Inflammatory macrophage treated with lipopolysaccharide for 1 hour (primary cell): ENCODE measurements around the gene CDCA3.

Experiments used
- DNase-seq, 2 donors: peaks; one replicate each; pipeline ENCODE4 v3.0.0-alpha.2; 2020 to 2022

CDCA3 gene

GRCh38 chr12:6831450-6831995, 19.6 kb downstream of the CDCA3 start:
- DNase-seq = no peak

GRCh38 chr12:6830999-6831398, 20.1 kb downstream of the CDCA3 start:
- no peak for DNase-seq

GRCh38 chr12:6830286-6830890, 20.7 kb downstream of the CDCA3 start:
- no peak for DNase-seq

GRCh38 chr12:6829536-6830220, 21.4 kb downstream of the CDCA3 start:
- no peak for DNase-seq

GRCh38 chr12:6828781-6829535, 22.1 kb downstream of the CDCA3 start:
- no peak for DNase-seq

GRCh38 chr12:6827982-6828780, 22.9 kb downstream of the CDCA3 start, which contains the start of gene P3H3:
Gene P3H3, plus strand, starts transcription at chr12:6828407. Its CDS starts 34 bp downstream, at chr12:6828441.
- DNase-seq = no peak

GRCh38 chr12:6827437-6827911, 23.6 kb downstream of the CDCA3 start:
- DNase-seq = peak; percentile 23 to 40

GRCh38 chr12:6826734-6827436, 24.2 kb downstream of the CDCA3 start:
- DNase-seq = no peak

GRCh38 chr12:6826125-6826733, 24.9 kb downstream of the CDCA3 start:
- no peak for DNase-seq

GRCh38 chr12:6825398-6826124, 25.5 kb downstream of the CDCA3 start:
- DNase-seq = peak; percentile 67 to 97

GRCh38 chr12:6824901-6825381, 26.1 kb downstream of the CDCA3 start:
- DNase-seq = no peak

GRCh38 chr12:6824085-6824775, 26.9 kb downstream of the CDCA3 start:
- DNase-seq = no peak

- no peak for DNase-seq
These were observed 27.7 kb downstream of the CDCA3 start for GRCh38 chr12:6823182-6824084.

GRCh38 chr12:6822426-6823135, 28.5 kb downstream of the CDCA3 start:
- no peak for DNase-seq

GRCh38 chr12:6821591-6822425, 29.3 kb downstream of the CDCA3 start, which contains the start of gene GPR162:
Gene GPR162, plus strand, starts transcription at chr12:6821821. Its CDS starts 2,078 bp downstream, at chr12:6823899.
- DNase-seq = no peak

- no peak for DNase-seq
These were observed 30.9 kb downstream of the CDCA3 start for GRCh38 chr12:6820166-6820565.
